ENCODE data around the gene NR1I3. TPM values are rescaled to one million over a fixed set of nuclear protein-coding genes. Genes with fewer than 3 reads are reported as not detected.

The NR1I3 gene
- total RNA-seq, 4 donors from 2014 or later = not detected

DNA sequence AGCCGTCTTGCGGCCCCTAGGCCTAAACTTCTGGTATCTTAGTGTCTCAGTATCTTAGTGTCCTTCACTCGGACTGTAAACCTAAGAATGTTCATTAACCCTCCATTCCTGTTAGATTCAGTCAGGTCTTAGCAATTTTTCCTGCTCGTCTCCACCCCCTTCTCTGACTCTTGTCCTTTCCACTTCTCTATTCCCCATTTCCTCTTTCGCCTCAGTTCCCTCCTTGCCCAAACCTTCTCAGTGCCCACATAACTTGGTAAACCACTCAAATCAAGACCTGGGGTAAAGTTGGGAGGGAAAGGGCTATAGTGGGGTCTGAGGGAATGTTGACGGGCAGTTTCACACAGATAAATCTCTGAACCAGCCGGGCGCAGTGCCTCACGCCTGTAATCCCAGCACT, 23.6 kb downstream of the NR1I3 start:
- peaks cover 0 to 15% (median 0%) of the 10 kb centered on the region in 3 donors for H3K4me1 ChIP-seq
- H3K27ac ChIP-seq = peak overlapping the region in 3 of 4 donors; percentile 45 to 69 (median 50)
- no peak overlapping the region for H3K4me3 ChIP-seq
- TF ChIP-seq POLR2A (IDR thresholded peaks at IDR 0.05) (no peak), CTCF (IDR thresholded peaks at IDR 0.05) (no peak), POLR2AphosphoS5 (IDR thresholded peaks at IDR 0.05) (no peak), EP300 (IDR thresholded peaks at IDR 0.05) (no peak)
- peaks cover 9 to 63% of the 10 kb centered on the region in 2 donors for H3K36me3 ChIP-seq
- WGBS, 2 donors (ENCODE audit: low coverage in 1 of 2) = 87 to 94% methylated on average over 8 of the region's 9 CpGs
- H3K9me3 ChIP-seq = no peaks in the 10 kb centered on the region
- H3K27me3 ChIP-seq = no peaks in the 10 kb centered on the region
- ATAC-seq = no peak

DNA sequence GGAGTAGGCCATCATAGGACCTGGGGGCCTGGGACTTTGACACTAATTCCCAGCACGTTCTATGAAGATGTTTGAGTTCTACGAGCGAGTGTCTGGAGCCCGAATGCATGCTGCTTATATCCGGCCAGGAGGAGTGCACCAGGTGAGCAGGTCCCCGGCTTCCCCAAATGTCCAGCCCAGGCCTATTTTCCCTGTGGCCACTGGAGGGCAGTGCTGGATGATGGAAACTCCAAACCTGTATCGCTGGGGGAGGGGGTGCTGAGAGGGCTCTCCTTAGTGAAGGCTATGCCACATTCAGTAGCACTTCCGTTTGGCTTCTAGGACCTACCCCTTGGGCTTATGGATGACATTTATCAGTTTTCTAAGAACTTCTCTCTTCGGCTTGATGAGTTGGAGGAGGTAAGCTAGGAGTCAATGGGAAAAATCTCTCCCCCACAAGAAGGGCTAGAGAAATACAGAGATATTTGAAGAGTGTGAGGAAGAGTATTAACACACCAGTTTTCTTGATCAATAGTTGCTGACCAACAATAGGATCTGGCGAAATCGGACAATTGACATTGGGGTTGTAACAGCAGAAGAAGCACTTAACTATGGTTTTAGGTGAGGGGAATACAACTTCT, 28.1 kb downstream of the NR1I3 start:
- 31 to 34% methylated on average over 5 to 6 of the region's 11 CpGs for WGBS, 2 donors (ENCODE audit: low coverage in 1 of 2)
- H3K9me3 ChIP-seq = no peaks in the 10 kb centered on the region
- H3K36me3 ChIP-seq = peaks cover 9 to 94% of the 10 kb centered on the region in 2 donors
- H3K27ac ChIP-seq = peak overlapping the region in 2 of 4 donors; percentile 15 to 96
- peaks cover 0 to 59% (median 10%) of the 10 kb centered on the region in 3 donors for H3K4me1 ChIP-seq
- no peaks in the 10 kb centered on the region for H3K27me3 ChIP-seq
- ATAC-seq = peak; percentile 56
- no peak overlapping the region for H3K4me3 ChIP-seq
- TF ChIP-seq CTCF (IDR thresholded peaks at IDR 0.05) (peak; percentile 80 to 89 (median 85)), POLR2A (IDR thresholded peaks at IDR 0.05) (no peak)

- no peak overlapping the region for H3K4me3 ChIP-seq
These were observed 30.8 kb downstream of the NR1I3 start for GRCh38 chr1:161207173-161207572.

GRCh38 chr1:161206411-161207140, 31.4 kb downstream of the NR1I3 start:
- Histone ChIP-seq H3K4me1 (peaks cover 0 to 85% (median 17%) of the 10 kb centered on the region in 3 donors), H3K27ac (peak overlapping the region; percentile 34 to 96 (median 82)), H3K36me3 (peaks cover 0 to 75% of the 10 kb centered on the region in 2 donors), H3K4me3 (no peak overlapping the region), H3K9me3 (no peaks in the 10 kb centered on the region), H3K27me3 (no peaks in the 10 kb centered on the region)
- ATAC-seq = peak; percentile 39
- WGBS, 2 donors (ENCODE audit: low coverage in 1 of 2) = 31 to 88% methylated on average over 6 to 9 of the region's 12 CpGs
- TF ChIP-seq POLR2A (IDR thresholded peaks at IDR 0.05) (no peak), POLR2AphosphoS5 (IDR thresholded peaks at IDR 0.05) (peak; percentile 2)

More at GRCh38 chr1:161207173-161207572, 30.8 kb downstream of the NR1I3 start:
- ATAC-seq = peak; percentile 88
- peaks cover 0 to 83% (median 17%) of the 10 kb centered on the region in 3 donors for H3K4me1 ChIP-seq
- 49% methylated on average over 6 of the region's 8 CpGs; no CpG with 5 or more reads in 1 of the 2 donors for WGBS, 2 donors (ENCODE audit: low coverage in 1 of 2)
- H3K27me3 ChIP-seq = no peaks in the 10 kb centered on the region
- TF ChIP-seq EP300 (IDR thresholded peaks at IDR 0.05) (peak; percentile 64), POLR2A (IDR thresholded peaks at IDR 0.05) (peak in 1 of 2 donors; percentile 26), POLR2AphosphoS5 (IDR thresholded peaks at IDR 0.05) (peak; percentile 88), CTCF (IDR thresholded peaks at IDR 0.05) (no peak)
- peaks cover 0 to 81% of the 10 kb centered on the region in 2 donors for H3K36me3 ChIP-seq
- H3K27ac ChIP-seq = peak overlapping the region; percentile 34 to 96 (median 82)
- no peaks in the 10 kb centered on the region for H3K9me3 ChIP-seq

DNA sequence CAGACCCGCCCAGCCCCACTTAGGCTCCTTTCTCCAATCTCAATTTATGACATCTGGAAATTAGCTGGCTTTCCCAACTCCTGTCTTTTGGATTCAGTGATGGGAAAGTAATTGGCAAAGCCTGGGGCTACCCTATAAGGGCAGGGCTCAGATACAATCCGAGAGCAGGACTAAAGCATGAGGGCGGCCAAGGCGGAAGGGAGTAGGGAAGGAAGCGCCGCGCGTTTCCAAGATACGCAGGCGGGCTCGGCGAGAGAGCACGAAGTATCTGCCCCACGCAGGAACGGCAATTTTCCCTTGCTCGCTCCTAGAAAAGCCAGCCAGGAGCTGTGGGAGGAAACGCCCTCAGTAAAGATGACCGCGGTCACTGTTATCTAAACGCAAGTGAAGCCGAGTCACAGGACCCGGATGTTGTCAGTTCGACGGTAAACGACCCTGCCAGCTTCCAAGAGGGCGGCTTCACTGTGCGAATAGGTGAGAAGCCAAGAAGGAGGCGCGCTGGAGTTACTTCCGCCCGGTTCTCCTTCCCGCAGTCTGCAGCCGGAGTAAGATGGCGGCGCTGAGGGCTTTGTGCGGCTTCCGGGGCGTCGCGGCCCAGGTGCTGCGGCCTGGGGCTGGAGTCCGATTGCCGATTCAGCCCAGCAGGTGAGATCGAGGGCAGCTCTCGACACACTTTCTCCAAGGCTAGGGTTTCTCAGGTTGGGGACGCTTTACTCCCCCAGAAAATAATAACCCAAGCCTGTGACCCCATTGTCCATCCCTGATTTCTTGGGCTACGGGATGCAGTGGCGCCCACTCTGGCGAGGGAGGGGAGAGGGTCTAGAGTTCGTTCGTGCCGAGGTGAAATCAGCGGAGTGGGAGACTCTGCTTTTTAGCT, 35.9 kb downstream of the NR1I3 start, which contains the start of gene NDUFS2:
Gene NDUFS2, plus strand, starts transcription at position 532 of the 877 bp plus-strand sequence. Its CDS starts 19 bp downstream, at position 551.
- WGBS, 2 donors (ENCODE audit: low coverage in 1 of 2) = 0% methylated on average over 13 to 16 of the region's 53 CpGs
- peak; percentile 90 for ATAC-seq

More for the DNA sequence above, 35.9 kb downstream of the NR1I3 start, which contains the start of gene NDUFS2:
- no peaks in the 10 kb centered on the region for H3K9me3 ChIP-seq
- H3K4me3 ChIP-seq = peak within 1 kb of the TSS; percentile 56 to 81
- peaks cover 0 to 30% of the 10 kb centered on the region in 2 donors for H3K36me3 ChIP-seq
- H3K27ac ChIP-seq = peak within 1 kb of the TSS; percentile 94 to 97 (median 96)
- peaks cover 0 to 92% (median 49%) of the 10 kb centered on the region in 3 donors for H3K4me1 ChIP-seq
- no peaks in the 10 kb centered on the region for H3K27me3 ChIP-seq
- TF ChIP-seq CTCF (IDR thresholded peaks at IDR 0.05) (no peak), POLR2A (IDR thresholded peaks at IDR 0.05) (peak; percentile 51 to 60), EP300 (IDR thresholded peaks at IDR 0.05) (no peak), POLR2AphosphoS5 (IDR thresholded peaks at IDR 0.05) (peak; percentile 79)

All from gastroesophageal sphincter (tissue), 4 donors.